Liver (tissue), 9 donors: ENCODE measurements around the gene HIF1AN. TPM values are rescaled to one million over a fixed set of nuclear protein-coding genes. Genes with fewer than 3 reads are reported as not detected.

Experiments
- DNase-seq: peaks from one replicate; pipeline ENCODE4 v3.0.0-alpha.2; 2017; ENCODE audit warnings: low spot score
- H3K27ac ChIP-seq, 2 donors: one replicate each; pipeline ENCODE4 v1.7.0; 2013; ENCODE audit warnings: inconsistent platforms in 2 of 2, low read length in 2 of 2, control low read depth in 1 of 2, low read depth in 1 of 2, mild to moderate bottlenecking in 1 of 2
- H3K27me3 ChIP-seq, 4 donors: one replicate each; pipeline versions ENCODE4 v1.6.1 to v1.7.0; 2013; ENCODE audit warnings: low read length in 3 of 4, inconsistent platforms in 1 of 4, mild to moderate bottlenecking in 1 of 4, moderate library complexity in 1 of 4; ENCODE audit not compliant: control insufficient read depth in 4 of 4, insufficient read depth in 4 of 4
- H3K36me3 ChIP-seq, 4 donors: one replicate each; pipeline versions ENCODE4 v1.6.1 to v1.7.0; 2013; ENCODE audit warnings: low read length in 3 of 4, mild to moderate bottlenecking in 3 of 4, low read depth in 1 of 4, moderate library complexity in 1 of 4; ENCODE audit not compliant: control insufficient read depth in 4 of 4, insufficient read depth in 3 of 4
- H3K4me1 ChIP-seq, 4 donors: one replicate each; pipeline versions ENCODE4 v1.6.1 to v1.7.0; 2013; ENCODE audit warnings: low read length in 3 of 4, mild to moderate bottlenecking in 3 of 4, moderate library complexity in 1 of 4; ENCODE audit not compliant: control insufficient read depth in 4 of 4, insufficient read depth in 4 of 4
- H3K4me3 ChIP-seq, 3 donors: one replicate each; pipeline versions ENCODE4 v1.6.1 to v1.7.0; 2013; ENCODE audit warnings: low read length in 3 of 3, control low read depth in 1 of 3, low read depth in 1 of 3, mild to moderate bottlenecking in 1 of 3
- H3K9ac ChIP-seq, 2 donors: one replicate each; pipeline ENCODE4 v1.7.0; 2013; ENCODE audit warnings: low read length in 2 of 2, mild to moderate bottlenecking in 2 of 2, moderate library complexity in 2 of 2, control low read depth in 1 of 2, low read depth in 1 of 2
- H3K9me3 ChIP-seq, 4 donors: one replicate each; pipeline versions ENCODE4 v1.6.1 to v1.7.0; 2013; ENCODE audit warnings: low read length in 3 of 4; ENCODE audit not compliant: control insufficient read depth in 4 of 4
- EGR1 ChIP-seq, 2 donors: IDR thresholded peaks; 2 replicates each; pipeline ENCODE4 v1.6.1; 2016 to 2018; ENCODE audit warnings: antibody characterized with exemption in 2 of 2, low read depth in 2 of 2
- FOXA1 ChIP-seq: IDR thresholded peaks from 2 replicates; pipeline ENCODE4 v1.6.1; 2016; ENCODE audit warnings: antibody characterized with exemption
- FOXA2 ChIP-seq: IDR thresholded peaks from 2 replicates; pipeline ENCODE4 v1.6.1; 2016; ENCODE audit warnings: antibody characterized with exemption
- GABPA ChIP-seq, 2 donors: IDR thresholded peaks in 1 of 2; conservative IDR thresholded peaks in 1 of 2; 2 replicates each; pipeline ENCODE4 v1.6.1; 2016; ENCODE audit warnings: antibody characterized with exemption in 2 of 2, mild to moderate bottlenecking in 1 of 2, moderate library complexity in 1 of 2
- HNF4A ChIP-seq, 2 donors: conservative IDR thresholded peaks; 2 replicates each; pipeline ENCODE4 v1.6.1; 2016; ENCODE audit warnings: antibody characterized with exemption in 2 of 2, mild to moderate bottlenecking in 2 of 2
- HNF4G ChIP-seq: IDR thresholded peaks from 2 replicates; pipeline ENCODE4 v1.6.1; 2016; ENCODE audit warnings: antibody characterized with exemption
- JUND ChIP-seq, 2 donors: IDR thresholded peaks; 2 replicates each; pipeline ENCODE4 v1.6.1; 2016; ENCODE audit warnings: antibody characterized with exemption in 2 of 2
- NR2F2 ChIP-seq: IDR thresholded peaks from 2 replicates; pipeline ENCODE4 v1.6.1; 2016; ENCODE audit warnings: antibody characterized with exemption
- RAD21 ChIP-seq, 2 donors: IDR thresholded peaks; 2 replicates each; pipeline ENCODE4 v1.6.1; 2016; ENCODE audit warnings: antibody characterized with exemption in 2 of 2, mild to moderate bottlenecking in 2 of 2
- RXRA ChIP-seq, 2 donors: IDR thresholded peaks; 2 replicates each; pipeline ENCODE4 v1.6.1; 2017 to 2018; ENCODE audit warnings: antibody characterized with exemption in 2 of 2, mild to moderate bottlenecking in 1 of 2
- SP1 ChIP-seq: IDR thresholded peaks from 2 replicates; pipeline ENCODE4 v1.6.1; 2018; ENCODE audit warnings: antibody characterized with exemption, mild to moderate bottlenecking
- TAF1 ChIP-seq: conservative IDR thresholded peaks from 2 replicates; pipeline ENCODE4 v1.6.1; 2016; ENCODE audit warnings: antibody characterized with exemption, mild to moderate bottlenecking
- YY1 ChIP-seq: IDR thresholded peaks from 2 replicates; pipeline ENCODE4 v1.6.1; 2016; ENCODE audit warnings: antibody characterized with exemption, mild to moderate bottlenecking
- WGBS: extraction: QIAGEN DNeasy Blood & Tissue Kit; methylation state at CpG from one replicate; pipeline ENCODE4 v1.1.7; 2013; 5-methylcytosine and 5-hydroxymethylcytosine counted together
- polyA plus RNA-seq, 2 donors: library from polyadenylated mRNA; stranded (reverse) in 1 of 2; unstranded in 1 of 2; fragments of 200-250 nt in 1 of 2; fragments of >200 nt in 1 of 2; fragmentation: Nextera tagmentation in 1 of 2; extraction: Ambion mirVana in 1 of 2; gene quantifications; one replicate each; pipeline versions ENCODE4 v1.2.1 to v1.2.3, GENCODE V29; 2013 to 2015
- total RNA-seq, 2 donors: library from RNA; depleted of rRNA; stranded (reverse); fragments of >200 nt; gene quantifications; one replicate each; pipeline ENCODE4 v1.2.3, GENCODE V29; 2014
- TF ChIP-seq, protein P1 (sequence below): IDR thresholded peaks from 2 replicates; pipeline ENCODE4 v1.6.1; 2016; ENCODE audit warnings: antibody characterized with exemption
- TF ChIP-seq, protein P2 (sequence below): fragments of 150-350 bp; IDR thresholded peaks from 2 replicates; pipeline ENCODE4 v1.5.1; 2017; ENCODE audit warnings: improper control_type of control experiment, low read depth, low read length; ENCODE audit not compliant: missing input control
- TF ChIP-seq, protein P3 (sequence below): IDR thresholded peaks from 2 replicates; pipeline ENCODE4 v1.6.1; 2016; ENCODE audit warnings: antibody characterized with exemption, mild to moderate bottlenecking
- TF ChIP-seq, protein P4 (sequence below): IDR thresholded peaks from 2 replicates; pipeline ENCODE4 v1.6.1; 2016; ENCODE audit warnings: antibody characterized with exemption
- TF ChIP-seq, protein P5 (sequence below): IDR thresholded peaks from 2 replicates; pipeline ENCODE4 v1.6.1; 2016; ENCODE audit warnings: antibody characterized with exemption
- donor health status: healthy.
- donor health status: healthy.
- donor health status: healthy.
- donor health status: healthy.
- donor health status: healthy.

The HIF1AN gene
- total and polyA plus RNA-seq, 4 donors = 4.6 to 10.7 (median 7.5) TPM

DNA sequence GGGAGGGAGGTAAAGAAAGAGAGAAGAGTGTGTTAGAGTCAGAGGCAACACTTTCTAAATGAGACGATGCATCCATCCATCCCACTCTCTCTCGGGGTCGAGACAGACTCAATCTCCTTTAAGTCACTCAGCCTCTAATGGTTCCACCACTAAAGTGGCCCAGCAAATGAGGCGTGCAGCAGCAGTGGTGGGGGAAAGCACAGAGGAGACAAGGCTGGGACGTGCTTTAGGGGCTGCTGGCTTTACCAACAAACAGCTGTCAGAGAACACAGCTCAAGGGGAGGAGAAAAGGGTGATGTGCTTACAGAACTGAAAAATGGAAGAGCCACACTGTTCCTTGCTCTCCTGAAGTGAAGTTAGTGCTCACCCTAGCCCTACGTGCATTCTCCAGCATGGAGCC is 11.5 kb upstream of the HIF1AN start:
- no peak for DNase-seq
- no peak overlapping the region for H3K4me3 ChIP-seq
- H3K4me1 ChIP-seq = peaks cover 3 to 16% (median 11%) of the 10 kb centered on the region in 4 donors
- no peaks in the 10 kb centered on the region for H3K9me3 ChIP-seq
- no peak overlapping the region for H3K9ac ChIP-seq
- TF ChIP-seq SP1 (no peak), RAD21 (IDR thresholded peaks at IDR 0.05) (no peak), RXRA (IDR thresholded peaks at IDR 0.05) (no peak), TAF1 (no peak), YY1 (no peak), HNF4G (no peak)
- TF ChIP-seq, protein P1, sequence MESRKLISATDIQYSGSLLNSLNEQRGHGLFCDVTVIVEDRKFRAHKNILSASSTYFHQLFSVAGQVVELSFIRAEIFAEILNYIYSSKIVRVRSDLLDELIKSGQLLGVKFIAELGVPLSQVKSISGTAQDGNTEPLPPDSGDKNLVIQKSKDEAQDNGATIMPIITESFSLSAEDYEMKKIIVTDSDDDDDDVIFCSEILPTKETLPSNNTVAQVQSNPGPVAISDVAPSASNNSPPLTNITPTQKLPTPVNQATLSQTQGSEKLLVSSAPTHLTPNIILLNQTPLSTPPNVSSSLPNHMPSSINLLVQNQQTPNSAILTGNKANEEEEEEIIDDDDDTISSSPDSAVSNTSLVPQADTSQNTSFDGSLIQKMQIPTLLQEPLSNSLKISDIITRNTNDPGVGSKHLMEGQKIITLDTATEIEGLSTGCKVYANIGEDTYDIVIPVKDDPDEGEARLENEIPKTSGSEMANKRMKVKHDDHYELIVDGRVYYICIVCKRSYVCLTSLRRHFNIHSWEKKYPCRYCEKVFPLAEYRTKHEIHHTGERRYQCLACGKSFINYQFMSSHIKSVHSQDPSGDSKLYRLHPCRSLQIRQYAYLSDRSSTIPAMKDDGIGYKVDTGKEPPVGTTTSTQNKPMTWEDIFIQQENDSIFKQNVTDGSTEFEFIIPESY = no peak
- H3K27me3 ChIP-seq = no peaks in the 10 kb centered on the region
- 93% methylated on average over 6 of the region's 6 CpGs for WGBS
- no peak overlapping the region for H3K27ac ChIP-seq
- H3K36me3 ChIP-seq = peaks cover 0 to 31% (median 28%) of the 10 kb centered on the region in 4 donors

DNA sequence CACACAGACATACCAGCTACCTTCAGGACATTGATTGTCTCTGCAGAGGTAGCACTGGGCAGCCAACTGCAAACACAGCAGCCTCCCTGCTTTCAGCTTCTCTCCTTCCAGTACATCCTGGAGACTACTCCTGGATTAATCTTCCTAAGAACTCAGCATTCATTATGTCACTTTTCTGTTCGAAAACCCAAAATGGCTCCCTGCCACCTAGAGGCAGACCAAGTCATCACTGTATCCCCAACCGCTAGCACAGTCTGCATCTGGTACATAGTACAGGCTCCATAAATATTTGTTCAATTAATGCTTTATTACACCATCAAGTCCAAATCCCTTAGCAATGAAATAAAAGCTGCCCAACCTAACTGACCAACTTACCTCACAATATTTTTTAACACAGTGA is 11.1 kb upstream of the HIF1AN start:
- WGBS = 80% methylated on average over 2 of the region's 2 CpGs
- no peak for TF ChIP-seq RXRA (IDR thresholded peaks at IDR 0.05)
- TF ChIP-seq TAF1 = no peak
- no peak for TF ChIP-seq RAD21 (IDR thresholded peaks at IDR 0.05)
- TF ChIP-seq HNF4A (conservative IDR thresholded peaks at IDR 0.05) = no peak
- TF ChIP-seq NR2F2 = no peak
- TF ChIP-seq EGR1 (IDR thresholded peaks at IDR 0.05; ENCODE audit: low read depth in 2 of 2) = no peak
- no peak for TF ChIP-seq SP1
- TF ChIP-seq, protein P2, sequence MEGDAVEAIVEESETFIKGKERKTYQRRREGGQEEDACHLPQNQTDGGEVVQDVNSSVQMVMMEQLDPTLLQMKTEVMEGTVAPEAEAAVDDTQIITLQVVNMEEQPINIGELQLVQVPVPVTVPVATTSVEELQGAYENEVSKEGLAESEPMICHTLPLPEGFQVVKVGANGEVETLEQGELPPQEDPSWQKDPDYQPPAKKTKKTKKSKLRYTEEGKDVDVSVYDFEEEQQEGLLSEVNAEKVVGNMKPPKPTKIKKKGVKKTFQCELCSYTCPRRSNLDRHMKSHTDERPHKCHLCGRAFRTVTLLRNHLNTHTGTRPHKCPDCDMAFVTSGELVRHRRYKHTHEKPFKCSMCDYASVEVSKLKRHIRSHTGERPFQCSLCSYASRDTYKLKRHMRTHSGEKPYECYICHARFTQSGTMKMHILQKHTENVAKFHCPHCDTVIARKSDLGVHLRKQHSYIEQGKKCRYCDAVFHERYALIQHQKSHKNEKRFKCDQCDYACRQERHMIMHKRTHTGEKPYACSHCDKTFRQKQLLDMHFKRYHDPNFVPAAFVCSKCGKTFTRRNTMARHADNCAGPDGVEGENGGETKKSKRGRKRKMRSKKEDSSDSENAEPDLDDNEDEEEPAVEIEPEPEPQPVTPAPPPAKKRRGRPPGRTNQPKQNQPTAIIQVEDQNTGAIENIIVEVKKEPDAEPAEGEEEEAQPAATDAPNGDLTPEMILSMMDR = no peak
- TF ChIP-seq FOXA1 = no peak
- TF ChIP-seq GABPA (IDR thresholded peaks at IDR 0.05 in 1 of 2, conservative IDR thresholded peaks at IDR 0.05 in 1 of 2) = no peak
- TF ChIP-seq, protein P1 = no peak
- TF ChIP-seq, protein P3, sequence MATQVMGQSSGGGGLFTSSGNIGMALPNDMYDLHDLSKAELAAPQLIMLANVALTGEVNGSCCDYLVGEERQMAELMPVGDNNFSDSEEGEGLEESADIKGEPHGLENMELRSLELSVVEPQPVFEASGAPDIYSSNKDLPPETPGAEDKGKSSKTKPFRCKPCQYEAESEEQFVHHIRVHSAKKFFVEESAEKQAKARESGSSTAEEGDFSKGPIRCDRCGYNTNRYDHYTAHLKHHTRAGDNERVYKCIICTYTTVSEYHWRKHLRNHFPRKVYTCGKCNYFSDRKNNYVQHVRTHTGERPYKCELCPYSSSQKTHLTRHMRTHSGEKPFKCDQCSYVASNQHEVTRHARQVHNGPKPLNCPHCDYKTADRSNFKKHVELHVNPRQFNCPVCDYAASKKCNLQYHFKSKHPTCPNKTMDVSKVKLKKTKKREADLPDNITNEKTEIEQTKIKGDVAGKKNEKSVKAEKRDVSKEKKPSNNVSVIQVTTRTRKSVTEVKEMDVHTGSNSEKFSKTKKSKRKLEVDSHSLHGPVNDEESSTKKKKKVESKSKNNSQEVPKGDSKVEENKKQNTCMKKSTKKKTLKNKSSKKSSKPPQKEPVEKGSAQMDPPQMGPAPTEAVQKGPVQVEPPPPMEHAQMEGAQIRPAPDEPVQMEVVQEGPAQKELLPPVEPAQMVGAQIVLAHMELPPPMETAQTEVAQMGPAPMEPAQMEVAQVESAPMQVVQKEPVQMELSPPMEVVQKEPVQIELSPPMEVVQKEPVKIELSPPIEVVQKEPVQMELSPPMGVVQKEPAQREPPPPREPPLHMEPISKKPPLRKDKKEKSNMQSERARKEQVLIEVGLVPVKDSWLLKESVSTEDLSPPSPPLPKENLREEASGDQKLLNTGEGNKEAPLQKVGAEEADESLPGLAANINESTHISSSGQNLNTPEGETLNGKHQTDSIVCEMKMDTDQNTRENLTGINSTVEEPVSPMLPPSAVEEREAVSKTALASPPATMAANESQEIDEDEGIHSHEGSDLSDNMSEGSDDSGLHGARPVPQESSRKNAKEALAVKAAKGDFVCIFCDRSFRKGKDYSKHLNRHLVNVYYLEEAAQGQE = no peak
- no peak for TF ChIP-seq YY1
- TF ChIP-seq, protein P4, sequence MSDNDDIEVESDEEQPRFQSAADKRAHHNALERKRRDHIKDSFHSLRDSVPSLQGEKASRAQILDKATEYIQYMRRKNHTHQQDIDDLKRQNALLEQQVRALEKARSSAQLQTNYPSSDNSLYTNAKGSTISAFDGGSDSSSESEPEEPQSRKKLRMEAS = no peak
- TF ChIP-seq, protein P5, sequence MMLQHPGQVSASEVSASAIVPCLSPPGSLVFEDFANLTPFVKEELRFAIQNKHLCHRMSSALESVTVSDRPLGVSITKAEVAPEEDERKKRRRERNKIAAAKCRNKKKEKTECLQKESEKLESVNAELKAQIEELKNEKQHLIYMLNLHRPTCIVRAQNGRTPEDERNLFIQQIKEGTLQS = no peak
- no peak for TF ChIP-seq HNF4G
- TF ChIP-seq JUND (IDR thresholded peaks at IDR 0.05) = no peak
- TF ChIP-seq FOXA2 = no peak
- peaks cover 1 to 15% (median 10%) of the 10 kb centered on the region in 4 donors for H3K4me1 ChIP-seq
- H3K9ac ChIP-seq = no peak overlapping the region
- no peak overlapping the region for H3K27ac ChIP-seq
- H3K9me3 ChIP-seq = no peaks in the 10 kb centered on the region
- H3K27me3 ChIP-seq = no peaks in the 10 kb centered on the region
- no peak overlapping the region for H3K4me3 ChIP-seq
- peaks cover 0 to 31% (median 28%) of the 10 kb centered on the region in 4 donors for H3K36me3 ChIP-seq
- no peak for DNase-seq
